Endothelial cell of umbilical vein (primary cell): ENCODE measurements around the gene ZFR.

ENCODE experiments used
- POLR2A ChIP-seq: IDR thresholded peaks from 2 replicates; pipeline ENCODE4 v1.6.1; 2012; ENCODE audit warnings: low read depth, mild to moderate bottlenecking, control low read depth, low read length
- POLR2AphosphoS5 ChIP-seq: IDR thresholded peaks from 2 replicates; pipeline ENCODE4 v1.6.1; 2012; ENCODE audit warnings: low read depth, mild to moderate bottlenecking, control low read depth, low read length, moderate library complexity; ENCODE audit not compliant: insufficient read depth
- TF ChIP-seq, protein P1 (sequence below), 2 donors: IDR thresholded peaks; 1 replicate in 1 of 2; 2 replicates in 1 of 2; pipeline ENCODE4 v1.5.1; 2011; ENCODE audit warnings: low read length in 2 of 2, mild to moderate bottlenecking in 2 of 2, moderate library complexity in 2 of 2, control low read depth in 1 of 2, inconsistent platforms in 1 of 2, low read depth in 1 of 2; ENCODE audit not compliant: insufficient read depth in 1 of 2; ENCODE audit errors: extremely low read depth in 1 of 2

DNA sequence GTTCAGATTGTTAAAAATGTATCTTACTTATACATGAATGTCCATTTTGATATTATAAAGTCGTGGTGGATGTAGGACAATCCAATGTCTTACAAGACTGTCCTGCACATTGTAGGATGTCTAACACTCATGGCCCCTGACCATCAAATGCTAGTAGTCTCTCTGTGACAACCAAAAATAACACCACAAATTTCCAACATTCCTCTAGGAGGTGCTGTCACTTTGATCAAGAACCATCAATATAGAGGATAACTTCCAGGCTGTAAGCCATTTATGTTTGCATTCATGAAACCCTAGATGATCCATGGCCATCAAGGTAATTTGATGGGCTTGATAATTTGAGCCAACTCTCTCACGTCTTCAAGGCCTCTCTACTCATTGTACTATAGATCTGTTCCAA, 20.5 kb upstream of the ZFR start:
- no peak for TF ChIP-seq POLR2AphosphoS5
- TF ChIP-seq, protein P1, sequence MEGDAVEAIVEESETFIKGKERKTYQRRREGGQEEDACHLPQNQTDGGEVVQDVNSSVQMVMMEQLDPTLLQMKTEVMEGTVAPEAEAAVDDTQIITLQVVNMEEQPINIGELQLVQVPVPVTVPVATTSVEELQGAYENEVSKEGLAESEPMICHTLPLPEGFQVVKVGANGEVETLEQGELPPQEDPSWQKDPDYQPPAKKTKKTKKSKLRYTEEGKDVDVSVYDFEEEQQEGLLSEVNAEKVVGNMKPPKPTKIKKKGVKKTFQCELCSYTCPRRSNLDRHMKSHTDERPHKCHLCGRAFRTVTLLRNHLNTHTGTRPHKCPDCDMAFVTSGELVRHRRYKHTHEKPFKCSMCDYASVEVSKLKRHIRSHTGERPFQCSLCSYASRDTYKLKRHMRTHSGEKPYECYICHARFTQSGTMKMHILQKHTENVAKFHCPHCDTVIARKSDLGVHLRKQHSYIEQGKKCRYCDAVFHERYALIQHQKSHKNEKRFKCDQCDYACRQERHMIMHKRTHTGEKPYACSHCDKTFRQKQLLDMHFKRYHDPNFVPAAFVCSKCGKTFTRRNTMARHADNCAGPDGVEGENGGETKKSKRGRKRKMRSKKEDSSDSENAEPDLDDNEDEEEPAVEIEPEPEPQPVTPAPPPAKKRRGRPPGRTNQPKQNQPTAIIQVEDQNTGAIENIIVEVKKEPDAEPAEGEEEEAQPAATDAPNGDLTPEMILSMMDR (IDR thresholded peaks at IDR 0.05; ENCODE audit: extremely low read depth in 1 of 2, insufficient read depth in 1 of 2, low read depth in 1 of 2, low read length in 2 of 2) = no peak
- no peak for TF ChIP-seq POLR2A
